UCSD-AML1 (cell line): Measurements from ENCODE around the gene TPD52L2.
"Not testable (repeated sequence)": the region's sequence is repeated elsewhere in the genome, so short reads cannot be mapped to it uniquely, and the experiment has no call there.

ENCODE experiments used
- DNase-seq: peaks from one replicate; lab custom pipeline; 2025; ENCODE audit not compliant: unreplicated experiment; lab: John Stamatoyannopoulos, UW

TPD52L2 gene

GRCh38 chr20:63855363-63856097, 9.5 kb upstream of the TPD52L2 start:
- DNase-seq = no peak

- DNase-seq = no peak
Observed at GRCh38 chr20:63856098-63856511, 9.0 kb upstream of the TPD52L2 start.

DNA sequence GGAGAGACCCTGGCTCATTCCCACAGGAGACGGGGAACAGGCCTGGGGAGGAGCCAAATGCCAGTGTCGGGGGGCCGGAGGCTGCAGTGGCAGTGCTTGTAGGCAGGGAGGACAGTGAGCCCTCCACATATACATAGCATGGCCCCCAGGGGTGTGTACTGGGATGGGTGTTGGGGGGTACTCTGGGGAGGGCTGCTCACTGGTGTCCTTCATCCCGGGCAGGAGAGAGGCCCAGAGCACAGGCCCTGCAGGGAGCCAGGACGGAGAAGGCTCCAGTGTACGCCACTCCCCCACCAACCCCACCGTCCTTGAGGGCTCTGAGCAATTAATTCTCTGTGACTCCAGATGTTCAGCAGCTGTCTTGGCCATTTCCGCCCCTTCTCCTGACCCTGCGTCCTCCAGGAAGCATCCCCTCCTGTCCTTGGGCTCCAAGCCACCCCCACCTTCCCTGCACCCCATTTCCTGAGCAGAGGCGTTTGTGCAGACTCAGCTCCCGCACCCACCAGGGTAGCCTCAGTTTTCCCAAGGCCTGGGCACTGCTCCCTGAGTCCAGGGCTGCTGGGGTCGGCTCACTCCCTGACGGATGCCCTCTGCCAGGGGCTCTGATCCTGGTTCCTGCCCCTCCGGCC, 7.2 kb upstream of the TPD52L2 start:
- peak; percentile 65 for DNase-seq

GRCh38 chr20:63858393-63859165, 6.5 kb upstream of the TPD52L2 start:
- peak; percentile 83 for DNase-seq

DNA sequence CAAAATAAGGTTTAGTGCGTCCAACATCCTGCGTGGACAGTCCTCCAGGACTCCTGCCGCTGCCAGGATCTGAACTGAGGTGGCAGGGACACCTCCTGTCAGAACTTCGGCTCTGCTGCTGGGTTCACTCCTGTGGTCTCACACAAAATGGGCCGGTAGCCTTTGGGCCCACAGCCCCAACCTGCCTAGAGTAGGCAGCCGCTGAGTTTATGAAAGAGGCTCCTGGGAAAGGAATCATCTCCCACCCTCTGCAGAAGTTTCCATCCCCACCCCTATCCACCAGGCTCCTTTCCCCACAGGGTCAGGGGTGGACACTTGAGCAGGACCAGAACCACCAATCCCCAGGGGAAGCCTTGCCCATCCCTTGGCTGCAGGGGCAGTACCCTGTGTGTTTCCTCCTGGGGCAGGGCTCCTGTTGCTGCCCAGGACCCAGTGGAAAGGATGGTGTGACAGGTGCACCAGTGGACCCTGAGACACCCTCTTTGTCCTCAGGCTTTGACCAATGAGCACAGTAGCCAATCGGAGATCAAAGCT, 5.8 kb upstream of the TPD52L2 start:
- DNase-seq = no peak

DNA sequence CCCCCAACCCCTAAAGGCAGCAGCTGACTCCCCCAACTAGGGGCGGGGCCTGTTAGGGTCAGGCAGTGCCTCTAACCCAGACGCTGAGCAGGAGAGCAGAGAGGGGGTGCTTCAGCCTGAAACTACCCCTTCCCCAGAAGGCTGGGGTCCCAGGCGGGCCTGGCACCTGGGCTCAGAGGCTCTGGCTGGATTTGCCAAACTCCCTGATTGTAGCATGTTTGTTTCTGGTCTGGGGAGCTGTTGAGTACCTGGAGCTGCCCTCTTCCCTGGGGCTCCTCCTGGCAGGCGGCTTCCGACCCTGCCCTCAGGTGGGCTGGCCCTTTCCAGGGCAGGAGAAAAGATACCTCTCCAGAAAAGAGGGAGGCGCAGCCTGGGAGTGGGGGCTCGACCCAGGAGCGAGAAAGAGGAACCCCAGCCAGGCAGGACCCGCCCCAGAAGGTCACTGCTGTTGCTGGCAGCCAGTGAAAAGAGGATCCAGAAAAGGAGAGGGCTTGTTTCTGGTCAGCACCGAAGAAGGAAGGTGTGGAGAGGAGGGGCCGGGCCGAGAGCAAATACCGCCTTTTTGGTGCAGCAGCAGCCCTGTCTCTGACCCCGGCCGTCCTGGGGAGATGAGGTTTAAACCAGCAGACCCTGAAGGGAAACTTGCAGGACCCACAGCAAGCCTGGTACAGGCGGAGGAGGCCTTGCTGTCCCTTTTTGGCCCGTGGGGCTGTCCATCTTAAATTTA, 4.6 kb upstream of the TPD52L2 start:
- DNase-seq = peak; percentile 46

DNA sequence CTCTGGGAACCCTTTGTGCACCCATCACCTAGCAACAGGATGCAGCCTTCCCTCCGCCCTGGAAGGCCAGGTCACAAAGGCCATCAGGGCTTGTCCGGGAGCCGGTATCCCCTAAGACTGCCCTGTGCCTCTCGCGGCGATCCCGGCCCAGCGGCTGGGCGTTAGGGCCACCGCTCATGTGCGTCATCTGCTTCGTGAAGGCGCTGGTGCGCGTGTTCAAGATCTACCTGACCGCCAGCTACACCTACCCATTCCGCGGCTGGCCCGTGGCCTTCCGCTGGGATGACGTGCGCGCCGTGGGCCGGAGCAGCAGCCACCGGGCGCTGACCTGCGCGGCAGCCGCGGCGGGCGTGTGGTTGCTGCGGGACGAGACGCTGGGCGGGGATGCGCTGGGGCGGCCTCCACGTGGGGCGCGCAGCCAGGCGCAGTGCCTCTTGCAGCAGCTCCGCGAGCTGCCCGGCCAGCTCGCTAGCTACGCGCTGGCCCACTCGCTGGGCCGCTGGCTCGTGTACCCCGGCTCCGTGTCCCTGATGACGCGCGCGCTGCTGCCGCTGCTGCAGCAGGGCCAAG, 3.6 kb upstream of the TPD52L2 start, which contains the start of gene ABHD16B:
ABHD16B (plus strand) TSS at position 134 of the 570 bp plus-strand sequence; CDS start at position 177, 43 bp downstream.
- no peak for DNase-seq

GRCh38 chr20:63861981-63862901, 2.8 kb upstream of the TPD52L2 start:
- DNase-seq = no peak

GRCh38 chr20:63863021-63863797, 1.9 kb upstream of the TPD52L2 start:
- no peak for DNase-seq

GRCh38 chr20:63863798-63864544, 1.1 kb upstream of the TPD52L2 start:
- DNase-seq = peak; percentile 94

GRCh38 chr20:63864545-63864977, 509 bp upstream of the TPD52L2 start:
- no peak for DNase-seq

- not testable (repeated sequence) for DNase-seq
Observed at GRCh38 chr20:63867042-63867441, 2.0 kb downstream of the TPD52L2 start.

GRCh38 chr20:63868264-63868663, 3.2 kb downstream of the TPD52L2 start:
- DNase-seq = no peak

DNA sequence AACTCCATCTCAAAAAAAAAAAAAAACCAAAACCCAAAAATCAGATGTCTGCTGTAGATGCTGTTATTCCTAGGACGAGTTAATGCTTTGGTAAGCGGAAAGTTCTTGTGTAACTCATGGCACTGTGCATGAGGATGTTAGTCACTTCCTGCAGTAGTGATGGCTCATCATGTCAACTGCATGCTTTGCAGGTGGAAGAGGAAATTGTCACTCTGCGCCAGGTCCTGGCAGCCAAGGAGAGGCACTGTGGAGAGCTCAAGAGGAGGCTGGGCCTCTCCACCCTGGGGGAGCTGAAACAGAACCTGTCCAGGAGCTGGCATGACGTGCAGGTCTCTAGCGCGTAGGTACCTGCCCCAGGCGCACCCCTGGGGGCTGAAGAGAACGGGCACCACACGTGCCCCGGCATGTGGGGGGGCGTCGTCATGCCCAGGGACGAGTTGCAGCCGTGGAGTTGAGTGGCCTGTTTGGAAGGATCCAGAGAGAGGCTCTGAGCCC, 8.5 kb downstream of the TPD52L2 start:
- DNase-seq = peak; percentile 44

- not testable (repeated sequence) for DNase-seq
Observed at GRCh38 chr20:63874241-63874640, 9.2 kb downstream of the TPD52L2 start.

GRCh38 chr20:63876489-63877036, 11.5 kb downstream of the TPD52L2 start:
- DNase-seq = no peak

DNA sequence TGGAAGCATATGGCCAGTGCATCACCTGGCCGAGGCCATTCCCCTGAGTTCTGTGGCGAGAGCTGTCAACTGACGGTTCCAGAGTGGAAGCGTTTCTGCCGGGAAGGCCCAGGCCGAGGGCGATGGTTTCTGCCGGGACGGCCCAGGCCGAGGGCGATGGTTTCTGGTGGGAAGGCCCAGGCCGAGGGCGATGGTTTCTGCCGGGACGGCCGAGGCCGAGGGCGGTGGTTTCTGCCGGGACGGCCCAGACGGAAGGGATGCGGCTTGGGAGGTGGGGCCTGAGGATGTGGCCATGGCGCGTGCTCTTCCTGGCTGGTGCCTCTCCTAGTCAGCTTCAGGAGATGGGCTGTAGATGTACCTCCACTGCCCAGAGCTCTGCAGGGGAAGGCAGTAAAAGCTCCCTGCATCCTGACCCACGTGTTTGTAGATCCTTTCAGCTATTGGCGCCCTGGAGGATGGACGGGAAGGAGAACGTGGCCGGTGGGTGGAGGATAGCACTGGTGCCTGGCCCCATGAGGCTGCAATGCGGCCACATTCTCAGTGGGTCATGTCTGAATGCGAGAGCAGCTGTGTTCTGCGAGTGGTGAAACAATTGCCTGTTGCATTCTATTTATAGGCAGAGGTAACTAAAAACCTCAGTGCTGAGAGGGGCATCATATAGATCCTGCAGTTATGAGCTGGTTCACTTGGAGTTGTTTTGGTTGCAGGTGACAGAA, 12.8 kb downstream of the TPD52L2 start:
- DNase-seq = no peak
